ENCODE data around the gene STUB1.

GRCh38 chr16:722835-723633, 42.8 kb downstream of the STUB1 start:
- TF ChIP-seq EZH2 (IDR thresholded peaks at IDR 0.05; ENCODE audit: insufficient read depth, poor library complexity, severe bottlenecking) = no peak
- TF ChIP-seq EZH2phosphoT487 (IDR thresholded peaks at IDR 0.05; ENCODE audit: insufficient read depth, low read depth) = no peak

All from GM23248 (cell line).